ENCODE results near the gene CRYBG3. TPM values are rescaled to one million over a fixed set of nuclear protein-coding genes. Genes with fewer than 3 reads are reported as not detected.

CRYBG3 gene
- 4.1 and 6.6 TPM in 2 replicates for polyA plus RNA-seq (2011; rRNA removed)
- polyA minus RNA-seq (2011; rRNA and poly(A)+ RNA removed): 8.1 and 8.2 TPM in 2 replicates

- Histone ChIP-seq H3K4me3 (ENCODE audit: low read depth, low read length) (peak within 1 kb of the TSS; percentile 84), H3K36me3 (ENCODE audit: control insufficient read depth, insufficient read depth, low read length) (no peaks in the 10 kb centered on the region), H3K27me3 (ENCODE audit: control insufficient read depth, insufficient read depth, low read length) (no peaks in the 10 kb centered on the region)
- POLR2A ChIA-PET: interaction anchor here (0.6 kb wide), 2 partner anchors 9 to 111 kb away, joined by 3 to 4 read pairs; no protein-coding TSS in a partner anchor
- CTCF ChIA-PET: interaction anchor here (0.7 to 4.4 kb wide), 14 partner anchors 9 to 201 kb away, joined by 3 to 25 read pairs (median 4); partner anchors contain the start of gene ARL6
- peak; percentile 13 for DNase-seq (ENCODE audit: low read depth)
- TF ChIP-seq CTCF (IDR thresholded peaks at IDR 0.05; ENCODE audit: insufficient read depth, low read depth, low read length): peak; percentile 56
Measured at GRCh38 chr3:97821774-97822358, at the start of gene CRYBG3. TSS of gene CRYBG3 (plus strand) at chr3:97822011. CDS start at chr3:97822207, 196 bp downstream.

GRCh38 chr3:97772926-97773325, 48.9 kb upstream of the CRYBG3 start:
- DNase-seq (ENCODE audit: low read depth): no peak
- Histone ChIP-seq H3K36me3 (ENCODE audit: control insufficient read depth, insufficient read depth, low read length) (no peaks in the 10 kb centered on the region), H3K4me3 (ENCODE audit: low read depth, low read length) (no peak overlapping the region), H3K27me3 (ENCODE audit: control insufficient read depth, insufficient read depth, low read length) (no peaks in the 10 kb centered on the region)
- no peak for TF ChIP-seq CTCF (IDR thresholded peaks at IDR 0.05; ENCODE audit: insufficient read depth, low read depth, low read length)
- CTCF ChIA-PET: no interaction called here
- POLR2A ChIA-PET: no interaction called here

GRCh38 chr3:97778152-97778551, 43.7 kb upstream of the CRYBG3 start:
- Histone ChIP-seq H3K27me3 (ENCODE audit: control insufficient read depth, insufficient read depth, low read length) (no peaks in the 10 kb centered on the region), H3K36me3 (ENCODE audit: control insufficient read depth, insufficient read depth, low read length) (no peaks in the 10 kb centered on the region), H3K4me3 (ENCODE audit: low read depth, low read length) (no peak overlapping the region)
- DNase-seq (ENCODE audit: low read depth): no peak
- TF ChIP-seq CTCF (IDR thresholded peaks at IDR 0.05; ENCODE audit: insufficient read depth, low read depth, low read length): no peak
- POLR2A ChIA-PET: no interaction called here
- CTCF ChIA-PET: interaction anchor here (1.2 kb wide), 1 partner anchor 261 kb away, joined by 3 read pairs; no protein-coding TSS in a partner anchor

GRCh38 chr3:97793420-97794019, 28.3 kb upstream of the CRYBG3 start:
- DNase-seq (ENCODE audit: low read depth): peak; percentile 6
- TF ChIP-seq CTCF (IDR thresholded peaks at IDR 0.05; ENCODE audit: insufficient read depth, low read depth, low read length): peak; percentile 72
- CTCF ChIA-PET: interaction anchor here (0.6 to 4.5 kb wide), 9 partner anchors 10 to 256 kb away, joined by 3 to 78 read pairs (median 4); no protein-coding TSS in a partner anchor
- Histone ChIP-seq H3K27me3 (ENCODE audit: control insufficient read depth, insufficient read depth, low read length) (no peaks in the 10 kb centered on the region), H3K4me3 (ENCODE audit: low read depth, low read length) (no peak overlapping the region), H3K36me3 (ENCODE audit: control insufficient read depth, insufficient read depth, low read length) (no peaks in the 10 kb centered on the region)
- POLR2A ChIA-PET: no interaction called here

- no peaks in the 10 kb centered on the region for H3K27me3 ChIP-seq (ENCODE audit: control insufficient read depth, insufficient read depth, low read length)
- no peak for TF ChIP-seq CTCF (IDR thresholded peaks at IDR 0.05; ENCODE audit: insufficient read depth, low read depth, low read length)
- POLR2A ChIA-PET: no interaction called here
- DNase-seq (ENCODE audit: low read depth): no peak
- H3K4me3 ChIP-seq (ENCODE audit: low read depth, low read length): no peak overlapping the region
- H3K36me3 ChIP-seq (ENCODE audit: control insufficient read depth, insufficient read depth, low read length): no peaks in the 10 kb centered on the region
- CTCF ChIA-PET: interaction anchor here (1.1 to 4.5 kb wide), 2 partner anchors 226 to 230 kb away, joined by 3 to 78 read pairs; no protein-coding TSS in a partner anchor
Measured at GRCh38 chr3:97795951-97796350, 25.9 kb upstream of the CRYBG3 start.

Data from BJ (cell line).